HG02870 (cell line): Measurements from ENCODE around the gene CHRNA7.

ENCODE experiments used
- ATAC-seq: cut with Tn5 transposase; IDR thresholded peaks from one replicate; pipeline ENCODE4 v1.9.1; 2021; ENCODE audit warnings: mild to moderate bottlenecking, moderate library complexity; ENCODE audit not compliant: unreplicated experiment

CHRNA7 gene

DNA sequence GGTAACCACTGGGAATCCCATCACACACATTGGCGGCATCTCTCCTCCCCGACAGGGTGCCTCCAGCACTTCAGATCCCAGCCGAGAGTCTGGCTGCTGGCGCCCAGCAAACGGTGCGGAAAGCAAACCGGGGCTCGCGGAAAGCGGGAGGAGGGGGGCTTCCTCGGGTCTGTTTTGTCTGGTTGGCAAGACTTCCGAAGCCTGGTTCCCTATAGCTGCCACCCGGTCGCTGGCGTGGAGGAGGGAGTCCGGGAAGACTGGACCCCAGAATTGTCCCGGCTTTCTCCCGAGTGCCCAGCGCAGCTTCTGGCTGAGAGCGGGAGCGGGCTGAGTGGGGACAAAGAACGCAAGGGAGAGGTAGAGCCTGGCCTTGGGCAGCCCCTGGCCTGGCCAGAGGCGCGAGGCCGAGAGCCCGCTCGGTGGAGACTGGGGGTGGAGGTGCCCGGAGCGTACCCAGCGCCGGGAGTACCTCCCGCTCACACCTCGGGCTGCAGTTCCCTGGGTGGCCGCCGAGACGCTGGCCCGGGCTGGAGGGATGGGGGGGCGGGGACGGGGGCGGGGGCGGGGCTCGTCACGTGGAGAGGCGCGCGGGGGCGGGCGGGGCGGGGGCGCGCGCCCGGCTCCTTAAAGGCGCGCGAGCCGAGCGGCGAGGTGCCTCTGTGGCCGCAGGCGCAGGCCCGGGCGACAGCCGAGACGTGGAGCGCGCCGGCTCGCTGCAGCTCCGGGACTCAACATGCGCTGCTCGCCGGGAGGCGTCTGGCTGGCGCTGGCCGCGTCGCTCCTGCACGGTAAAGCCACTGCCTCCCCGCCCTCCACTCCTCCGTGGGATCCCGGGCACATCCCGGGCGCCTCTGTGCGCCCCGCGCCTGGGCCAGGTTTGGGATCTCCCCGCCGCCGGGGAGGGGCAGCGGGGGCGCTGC lies at the start of gene CHRNA7:
CHRNA7 (plus strand) TSS at position 654 of the 920 bp plus-strand sequence; CDS start at position 734, 80 bp downstream.
- ATAC-seq: peak; percentile 58

DNA sequence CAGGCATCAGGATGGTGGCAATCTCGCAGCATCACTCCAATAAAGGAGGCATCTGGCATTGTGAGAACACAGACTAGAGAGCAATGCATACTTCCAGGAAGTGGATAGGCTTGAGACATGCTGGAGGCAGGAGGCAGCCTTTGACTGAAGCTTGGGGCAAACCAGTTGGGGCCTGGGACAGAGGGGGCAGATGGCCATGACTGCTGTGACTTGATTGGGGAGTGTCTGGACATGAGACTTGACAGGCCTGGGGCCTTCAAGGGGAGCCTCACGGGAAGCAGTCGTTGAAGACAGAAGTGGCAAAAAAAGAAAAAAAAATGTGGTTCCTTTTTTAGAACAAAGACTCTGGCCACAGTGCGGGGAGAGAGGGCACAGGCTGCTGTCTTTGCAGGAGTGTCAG lies 44.7 kb upstream of the CHRNA7 start:
- ATAC-seq: no peak

DNA sequence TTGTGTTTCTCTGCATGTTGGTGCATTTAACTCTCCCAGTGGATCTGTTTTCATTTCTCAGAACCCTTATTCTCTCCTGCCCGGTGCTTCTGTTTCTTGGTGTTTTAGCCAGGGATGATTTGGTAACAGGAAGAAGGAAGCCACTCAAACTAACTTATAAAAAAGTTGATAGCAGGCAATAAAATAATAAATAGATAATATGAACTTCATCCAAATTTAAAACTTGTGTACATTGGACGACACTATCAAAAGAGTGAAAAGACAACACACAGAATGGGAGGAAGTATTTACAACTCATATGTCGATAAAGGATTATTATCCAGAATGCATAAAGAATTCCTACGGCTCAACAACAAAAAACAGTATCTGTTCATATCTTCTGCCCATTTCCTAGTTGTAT lies 37.3 kb upstream of the CHRNA7 start:
- ATAC-seq: no peak

DNA sequence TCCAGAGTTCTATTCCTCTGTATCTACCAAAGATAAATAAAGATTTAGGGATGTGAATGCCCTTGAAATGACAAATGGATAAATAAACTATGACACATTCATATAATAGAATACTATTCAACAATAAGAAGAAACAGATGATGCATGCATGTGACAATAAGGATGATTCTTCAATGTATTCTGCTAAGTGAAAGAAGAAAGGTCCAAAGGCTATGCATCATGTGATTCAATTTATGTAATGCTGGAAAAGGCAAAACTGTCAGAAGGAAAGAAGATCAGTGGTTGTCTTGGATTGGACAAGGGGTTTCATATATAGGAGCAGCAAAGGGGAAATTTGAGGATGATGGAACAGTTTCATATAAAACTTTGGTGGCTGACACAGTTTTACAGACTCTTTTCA lies 32.6 kb upstream of the CHRNA7 start:
- no peak for ATAC-seq

DNA sequence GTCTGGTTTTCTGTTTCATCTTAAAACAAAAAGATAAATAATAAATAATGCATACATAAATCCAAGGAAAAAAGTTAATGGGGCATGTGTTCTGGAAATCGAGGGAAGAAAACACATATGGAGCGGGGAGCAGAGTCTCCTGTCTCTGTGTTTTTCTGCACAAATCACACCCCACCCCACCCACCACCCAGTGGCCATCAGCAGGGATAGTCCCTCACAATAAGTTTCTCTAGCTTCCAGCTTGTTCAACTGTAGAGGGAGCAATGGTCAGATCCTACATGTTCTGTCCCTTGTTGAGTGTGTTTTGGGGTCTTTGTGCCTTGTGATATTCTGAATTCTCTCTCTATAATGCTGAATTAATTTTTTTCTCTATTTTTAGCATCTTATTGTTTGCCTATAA lies 26.8 kb upstream of the CHRNA7 start:
- ATAC-seq: no peak

- no peak for ATAC-seq
Observed at GRCh38 chr15:32004249-32004648, 26.1 kb upstream of the CHRNA7 start.

GRCh38 chr15:32007355-32007960 lies 22.9 kb upstream of the CHRNA7 start:
- ATAC-seq: no peak

DNA sequence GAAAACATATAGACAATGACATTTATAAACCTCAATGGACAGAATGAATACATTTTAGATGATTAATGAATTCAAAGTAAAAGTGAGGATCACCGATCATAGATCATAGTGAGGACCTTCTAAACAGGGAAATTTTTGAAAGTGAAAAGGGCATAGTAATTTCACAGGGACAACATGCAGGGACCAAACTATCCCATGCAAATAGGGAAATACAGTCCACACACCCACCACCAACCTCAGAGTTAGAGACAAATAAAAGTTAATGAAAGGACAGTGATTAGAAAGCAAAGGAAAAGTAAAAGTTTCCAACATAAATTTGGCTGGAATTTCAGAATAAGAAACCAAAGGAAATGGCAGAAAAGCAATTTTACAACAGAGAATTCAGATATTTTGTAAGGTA lies 15.4 kb upstream of the CHRNA7 start:
- ATAC-seq: no peak

DNA sequence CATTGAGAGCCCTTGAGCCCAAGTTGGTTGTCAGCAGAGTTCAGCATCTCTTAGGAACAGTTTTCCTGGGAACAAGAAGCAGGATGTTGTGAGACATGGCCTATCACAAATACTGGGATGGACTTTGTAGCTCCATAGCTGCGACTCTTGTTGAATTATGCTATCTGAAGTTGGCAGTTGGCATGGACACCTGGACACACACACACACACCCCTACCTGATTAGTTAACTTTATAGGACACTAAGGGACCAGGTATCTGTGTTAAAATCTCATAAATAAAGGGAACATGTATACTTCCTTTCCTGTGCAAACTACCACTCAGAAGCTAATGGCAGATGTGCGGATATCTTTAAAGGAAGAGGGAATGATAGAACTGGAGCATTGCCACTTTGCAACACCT lies 10.2 kb upstream of the CHRNA7 start:
- no peak for ATAC-seq

DNA sequence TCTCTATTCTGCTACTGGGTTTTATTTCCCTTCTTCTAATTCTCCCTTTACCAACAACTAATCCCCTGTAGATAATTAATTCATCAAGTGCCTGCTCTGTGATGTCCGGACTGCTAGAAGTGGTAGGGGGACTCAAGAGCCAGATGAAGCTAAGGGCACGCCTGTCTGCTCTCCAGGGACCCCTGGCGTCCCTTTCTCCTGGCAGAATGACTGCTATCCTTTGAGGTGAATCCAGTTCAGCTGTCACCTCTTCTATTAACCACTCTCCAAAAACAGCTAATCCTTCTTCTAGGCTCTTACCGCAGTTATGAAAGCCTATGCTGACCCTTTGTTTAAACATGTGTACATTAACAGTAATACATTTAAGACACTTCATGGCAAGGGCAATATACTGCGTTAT lies 1.4 kb upstream of the CHRNA7 start:
- ATAC-seq: no peak

- ATAC-seq: no peak
Observed at GRCh38 chr15:32029409-32029861, 880 bp upstream of the CHRNA7 start.

GRCh38 chr15:32030795-32031194 lies 480 bp downstream of the CHRNA7 start:
- ATAC-seq: no peak

- ATAC-seq: no peak
Observed at GRCh38 chr15:32033186-32033890, 3.0 kb downstream of the CHRNA7 start.

DNA sequence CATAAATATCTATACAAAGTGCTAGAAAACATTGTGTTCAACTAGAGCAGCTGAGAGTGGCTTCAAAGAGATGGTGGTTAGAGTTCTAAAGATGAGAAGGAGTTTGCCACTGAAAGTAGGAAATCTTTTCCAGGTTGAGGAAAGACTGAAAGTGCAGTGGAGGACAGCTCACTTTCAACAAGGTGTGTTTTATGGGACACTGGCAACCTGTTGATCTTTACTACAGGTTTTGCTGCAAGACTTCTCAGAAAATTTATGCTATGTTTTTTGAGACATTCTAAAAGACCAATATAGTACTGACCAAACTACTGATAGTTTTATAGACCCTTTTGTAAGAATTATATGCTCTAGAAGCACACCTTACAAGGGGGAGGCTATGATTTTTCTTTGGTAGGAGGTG lies 3.8 kb downstream of the CHRNA7 start:
- no peak for ATAC-seq

- ATAC-seq: no peak
Observed at GRCh38 chr15:32035285-32035684, 5.0 kb downstream of the CHRNA7 start.

GRCh38 chr15:32036971-32037370 lies 6.7 kb downstream of the CHRNA7 start:
- ATAC-seq: no peak

DNA sequence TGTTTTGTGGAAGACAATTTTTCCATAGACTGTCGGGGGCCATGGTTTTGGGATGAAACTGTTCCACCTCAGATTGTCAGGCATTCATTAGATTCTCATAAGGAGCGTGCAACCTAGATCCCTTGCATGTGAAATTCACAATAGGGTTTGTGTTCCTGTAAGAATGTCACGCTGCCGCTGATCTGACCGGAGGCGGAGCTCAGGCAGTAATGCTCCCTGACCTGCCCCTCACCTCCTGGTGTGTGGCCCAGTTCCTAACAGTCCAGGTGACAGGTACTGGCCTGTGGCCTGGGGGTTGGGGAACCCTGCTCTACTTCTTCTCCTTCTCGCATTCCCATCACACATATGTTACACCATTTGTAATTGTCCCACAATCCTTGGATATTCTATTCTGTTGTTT lies 11.0 kb downstream of the CHRNA7 start:
- no peak for ATAC-seq

GRCh38 chr15:32042269-32042972 lies 12.1 kb downstream of the CHRNA7 start:
- no peak for ATAC-seq

GRCh38 chr15:32053719-32054118 lies 23.4 kb downstream of the CHRNA7 start:
- ATAC-seq: no peak

GRCh38 chr15:32057876-32058425 lies 27.6 kb downstream of the CHRNA7 start:
- ATAC-seq: no peak

DNA sequence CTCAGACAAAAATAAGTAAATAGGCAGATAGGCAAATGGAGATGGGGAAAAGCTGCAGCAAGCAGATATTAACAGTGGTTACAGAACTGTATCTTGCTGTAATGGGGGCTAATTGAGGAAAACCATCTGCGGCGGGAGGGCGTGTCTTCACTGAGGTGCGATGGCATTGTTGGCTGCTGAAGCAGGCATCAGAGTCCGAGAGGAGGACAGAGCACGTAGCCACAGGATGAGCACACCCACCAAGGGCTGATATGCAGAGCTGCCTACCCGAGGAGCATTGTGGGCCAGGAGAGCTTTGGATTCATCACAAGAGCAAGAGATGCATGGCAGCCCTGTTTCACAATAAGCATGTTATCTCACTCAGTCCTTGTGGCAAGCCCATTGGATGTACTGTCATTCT lies 30.4 kb downstream of the CHRNA7 start:
- ATAC-seq: no peak
